Superior temporal gyrus (tissue), 1 donor: ENCODE results near the gene AREL1.

Experiments used
- DNase-seq: peaks from one replicate; pipeline ENCODE4 v3.0.0-alpha.2; 2016; ENCODE audit errors: extremely low spot score

Gene AREL1

GRCh38 chr14:74658535-74659131 is 54.2 kb downstream of the AREL1 start:
- DNase-seq = no peak

- no peak for DNase-seq
Measured at GRCh38 chr14:74656964-74657363, 55.9 kb downstream of the AREL1 start.

GRCh38 chr14:74655599-74656395 is 57.1 kb downstream of the AREL1 start:
- DNase-seq = no peak

GRCh38 chr14:74654931-74655330 is 57.9 kb downstream of the AREL1 start:
- DNase-seq = no peak

- peak; percentile 38 for DNase-seq
Measured at GRCh38 chr14:74653386-74654138, 59.3 kb downstream of the AREL1 start.

GRCh38 chr14:74652541-74652940 is 60.3 kb downstream of the AREL1 start:
- no peak for DNase-seq

- no peak for DNase-seq
Measured at GRCh38 chr14:74650927-74651686, 61.8 kb downstream of the AREL1 start.

GRCh38 chr14:74649673-74650072 is 63.2 kb downstream of the AREL1 start:
- no peak for DNase-seq

- no peak for DNase-seq
Measured at GRCh38 chr14:74649167-74649566, 63.7 kb downstream of the AREL1 start.

GRCh38 chr14:74648601-74649000 is 64.3 kb downstream of the AREL1 start:
- DNase-seq = no peak

GRCh38 chr14:74647678-74648461 is 65.0 kb downstream of the AREL1 start:
- DNase-seq = no peak

- DNase-seq = no peak
Measured at GRCh38 chr14:74647061-74647677, 65.7 kb downstream of the AREL1 start.

GRCh38 chr14:74645756-74646470 is 67.0 kb downstream of the AREL1 start:
- DNase-seq = no peak

GRCh38 chr14:74645244-74645643 is 67.6 kb downstream of the AREL1 start:
- DNase-seq = no peak

- no peak for DNase-seq
Measured at GRCh38 chr14:74641601-74642391, 71.1 kb downstream of the AREL1 start.

- DNase-seq = no peak
Measured at GRCh38 chr14:74638966-74639365, 73.9 kb downstream of the AREL1 start.

GRCh38 chr14:74638066-74638465 is 74.8 kb downstream of the AREL1 start:
- DNase-seq = no peak

- DNase-seq = no peak
Measured at GRCh38 chr14:74637178-74637550, 75.7 kb downstream of the AREL1 start.
